Measurements from ENCODE around the gene TTC22. TPM values are rescaled to one million over a fixed set of nuclear protein-coding genes. Genes with fewer than 3 reads are reported as not detected.

TTC22 gene
- total RNA-seq, 6 experiments from 2014 or later: 2.7 to 8.9 (median 4.7) TPM

DNA sequence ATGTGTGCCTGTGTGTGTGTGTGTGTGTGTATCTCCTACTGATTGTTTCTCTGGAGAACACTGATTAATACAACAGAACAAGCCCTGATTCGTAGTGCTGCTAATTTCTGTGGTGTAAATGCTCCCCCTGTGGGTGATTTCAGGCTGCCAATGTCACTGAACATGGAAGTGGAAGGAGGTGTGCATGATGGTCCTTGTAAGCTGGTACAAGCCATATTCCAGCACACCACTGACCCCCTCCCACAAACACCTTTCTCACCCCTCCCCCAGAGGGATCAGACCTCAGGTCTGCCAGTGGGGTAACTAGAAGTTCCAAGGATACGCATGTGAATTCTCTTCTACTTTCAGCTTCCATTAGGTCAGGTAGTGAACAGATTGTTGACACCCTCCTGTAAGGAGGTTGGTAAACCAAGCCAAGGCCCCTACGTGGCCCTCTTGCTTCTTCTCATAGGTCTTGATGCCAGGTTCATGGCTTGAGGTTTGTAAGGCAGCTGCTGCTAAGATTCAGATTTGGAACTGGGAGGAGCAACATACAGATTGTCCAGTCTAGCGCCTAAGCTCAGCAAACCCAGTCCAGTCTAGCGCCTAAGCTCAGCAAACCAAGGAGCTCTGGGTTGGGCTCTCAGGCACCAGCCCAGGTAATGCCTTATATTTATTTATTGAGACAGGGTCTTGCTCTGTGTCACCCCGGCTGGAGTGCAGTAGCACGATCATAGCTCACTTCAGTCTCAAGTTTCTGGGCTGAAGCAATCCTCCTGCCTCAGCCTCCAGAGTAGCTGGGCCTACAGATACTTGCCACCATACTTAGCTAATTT lies 47.2 kb upstream of the TTC22 start:
- Histone ChIP-seq H3K9me3 (no peaks in the 10 kb centered on the region), H3K27ac (no peak overlapping the region), H3K27me3 (no peaks in the 10 kb centered on the region), H3K36me3 (peaks cover 0 to 52% (median 32%) of the 10 kb centered on the region in 4 donors), H3K4me1 (peaks cover 0 to 32% (median 5%) of the 10 kb centered on the region in 4 donors), H3K4me3 (no peak overlapping the region)
- WGBS (ENCODE audit: insufficient coverage, low coverage, low lambda C conversion rate, missing lambda C conversion rate): 100% methylated on average over 1 of the region's 7 CpGs
- DNase-seq (no peak), ATAC-seq (no peak)
- TF ChIP-seq, protein P1, sequence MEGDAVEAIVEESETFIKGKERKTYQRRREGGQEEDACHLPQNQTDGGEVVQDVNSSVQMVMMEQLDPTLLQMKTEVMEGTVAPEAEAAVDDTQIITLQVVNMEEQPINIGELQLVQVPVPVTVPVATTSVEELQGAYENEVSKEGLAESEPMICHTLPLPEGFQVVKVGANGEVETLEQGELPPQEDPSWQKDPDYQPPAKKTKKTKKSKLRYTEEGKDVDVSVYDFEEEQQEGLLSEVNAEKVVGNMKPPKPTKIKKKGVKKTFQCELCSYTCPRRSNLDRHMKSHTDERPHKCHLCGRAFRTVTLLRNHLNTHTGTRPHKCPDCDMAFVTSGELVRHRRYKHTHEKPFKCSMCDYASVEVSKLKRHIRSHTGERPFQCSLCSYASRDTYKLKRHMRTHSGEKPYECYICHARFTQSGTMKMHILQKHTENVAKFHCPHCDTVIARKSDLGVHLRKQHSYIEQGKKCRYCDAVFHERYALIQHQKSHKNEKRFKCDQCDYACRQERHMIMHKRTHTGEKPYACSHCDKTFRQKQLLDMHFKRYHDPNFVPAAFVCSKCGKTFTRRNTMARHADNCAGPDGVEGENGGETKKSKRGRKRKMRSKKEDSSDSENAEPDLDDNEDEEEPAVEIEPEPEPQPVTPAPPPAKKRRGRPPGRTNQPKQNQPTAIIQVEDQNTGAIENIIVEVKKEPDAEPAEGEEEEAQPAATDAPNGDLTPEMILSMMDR (IDR thresholded peaks at IDR 0.05): no peak
- no peak for TF ChIP-seq POLR2A (IDR thresholded peaks at IDR 0.05)
- intact Hi-C loops (cut with DNase I): no loop called here

DNA sequence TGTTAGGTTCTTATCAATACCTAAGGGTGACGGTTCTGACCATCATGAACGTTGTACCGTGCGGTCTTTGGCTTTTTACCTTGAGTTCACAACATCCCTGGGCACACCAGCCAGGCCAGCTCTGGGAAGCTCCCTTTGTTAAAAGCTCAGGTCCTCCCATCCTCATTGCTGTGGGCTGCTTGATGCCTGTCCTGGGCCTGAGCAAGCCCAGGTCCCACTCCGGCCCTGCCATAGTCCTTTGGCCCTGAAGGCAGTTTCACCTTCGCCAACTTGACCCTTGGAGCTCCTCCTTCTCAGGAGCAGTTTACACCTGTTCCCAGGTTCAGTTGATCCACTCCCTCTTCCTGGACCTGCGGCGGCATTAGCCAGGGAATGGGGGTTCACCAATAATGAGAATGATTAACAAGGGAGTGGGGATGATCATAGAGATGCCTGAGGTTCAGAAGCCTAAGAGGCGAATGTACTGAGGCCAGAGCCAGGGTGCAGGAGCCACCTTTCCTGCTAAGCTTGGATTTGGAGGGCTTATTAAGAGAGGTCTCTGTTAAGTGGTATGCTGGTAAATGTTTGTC lies 45.7 kb upstream of the TTC22 start:
- Histone ChIP-seq H3K4me3 (no peak overlapping the region), H3K27me3 (no peaks in the 10 kb centered on the region), H3K4me1 (peaks cover 0 to 22% (median 5%) of the 10 kb centered on the region in 4 donors), H3K36me3 (peaks cover 0 to 37% (median 23%) of the 10 kb centered on the region in 4 donors), H3K27ac (no peak overlapping the region), H3K9me3 (no peaks in the 10 kb centered on the region)
- DNase-seq (no peak), ATAC-seq (peak in 2 of 4 donors; percentile 15 to 26)
- no peak for TF ChIP-seq POLR2A (IDR thresholded peaks at IDR 0.05)
- TF ChIP-seq, protein P1 (IDR thresholded peaks at IDR 0.05): no peak
- 79% methylated on average over 8 of the region's 9 CpGs for WGBS (ENCODE audit: insufficient coverage, low coverage, low lambda C conversion rate, missing lambda C conversion rate)
- intact Hi-C loops (cut with DNase I): no loop called here

DNA sequence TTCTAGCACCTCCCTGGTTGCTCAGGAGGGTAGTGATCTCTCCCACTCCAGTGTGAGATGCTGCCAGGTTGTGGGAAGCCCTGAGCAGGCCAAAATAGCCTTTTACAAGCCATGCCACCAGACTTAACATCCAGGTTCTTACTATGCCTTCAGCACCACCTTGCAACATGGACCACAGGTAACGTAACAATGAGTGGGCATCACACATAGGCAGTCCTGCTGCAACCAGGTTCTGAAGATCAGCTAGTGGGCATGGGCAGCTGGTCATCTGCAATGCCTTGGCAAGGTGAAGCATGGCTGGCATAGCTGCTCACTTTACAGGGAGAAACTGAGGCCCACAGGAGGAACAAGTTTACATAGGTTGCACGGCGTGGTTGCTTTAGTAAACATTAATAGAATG lies 45.2 kb upstream of the TTC22 start:
- no peak overlapping the region for H3K27ac ChIP-seq
- H3K36me3 ChIP-seq: peaks cover 0 to 32% (median 18%) of the 10 kb centered on the region in 4 donors
- no peak overlapping the region for H3K4me3 ChIP-seq
- TF ChIP-seq POLR2A (IDR thresholded peaks at IDR 0.05): no peak
- TF ChIP-seq, protein P1 (IDR thresholded peaks at IDR 0.05): no peak
- 83% methylated on average over 2 of the region's 3 CpGs for WGBS (ENCODE audit: insufficient coverage, low coverage, low lambda C conversion rate, missing lambda C conversion rate)
- H3K9me3 ChIP-seq: no peaks in the 10 kb centered on the region
- DNase-seq (no peak), ATAC-seq (no peak)
- intact Hi-C loops (cut with DNase I): no loop called here
- no peaks in the 10 kb centered on the region for H3K27me3 ChIP-seq
- H3K4me1 ChIP-seq: peaks cover 0 to 17% (median 5%) of the 10 kb centered on the region in 4 donors

DNA sequence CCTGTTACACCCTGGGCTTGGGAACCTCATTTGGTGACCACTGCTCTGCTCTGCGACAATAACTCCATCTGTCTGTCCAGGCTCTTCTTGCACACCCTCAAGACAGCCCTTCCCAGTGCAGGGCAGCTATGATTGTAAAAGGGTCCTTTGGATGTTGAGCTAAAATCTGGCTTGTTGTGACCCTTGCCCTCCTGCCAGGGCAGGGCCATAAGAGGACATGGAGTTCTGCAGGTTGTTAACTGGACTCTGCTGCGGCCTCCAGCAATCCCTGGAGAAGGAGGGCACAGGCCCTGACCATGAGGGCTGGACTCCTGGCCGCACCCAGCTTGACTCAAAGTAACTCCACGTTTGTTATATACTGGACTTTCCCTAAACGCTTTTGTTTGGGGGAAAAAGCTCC lies 44.6 kb upstream of the TTC22 start:
- ATAC-seq (peak in 3 of 4 donors; percentile 33 to 57 (median 41)), DNase-seq (no peak)
- Histone ChIP-seq H3K27ac (no peak overlapping the region), H3K36me3 (peaks cover 0 to 27% (median 14%) of the 10 kb centered on the region in 4 donors), H3K9me3 (no peaks in the 10 kb centered on the region), H3K27me3 (no peaks in the 10 kb centered on the region), H3K4me1 (peaks cover 0 to 12% (median 5%) of the 10 kb centered on the region in 4 donors), H3K4me3 (no peak overlapping the region)
- intact Hi-C loops (cut with DNase I): no loop called here
- 56% methylated on average over 4 of the region's 5 CpGs for WGBS (ENCODE audit: insufficient coverage, low coverage, low lambda C conversion rate, missing lambda C conversion rate)
- TF ChIP-seq POLR2A (IDR thresholded peaks at IDR 0.05): no peak
- TF ChIP-seq, protein P1 (IDR thresholded peaks at IDR 0.05): no peak

Data from right lobe of liver (tissue), 6 donors.